IMR-90 (cell line): Measurements from ENCODE around the gene BGLAP. TPM values are rescaled to one million over a fixed set of nuclear protein-coding genes. Genes with fewer than 3 reads are reported as not detected.

Source experiments
- ATAC-seq: fragments of 200-7000 bp; cut with Tn5 transposase; 2 replicates; pipeline ENCODE4 v1.9.1; 2020; ENCODE audit warnings: low read depth, mild to moderate bottlenecking, moderate library complexity
- BruUV-seq: library from RNA; stranded (reverse); fragments of 400-500 nt; replicated peaks from 2 replicates; lab custom pipeline; 2021; lab: Mats Ljungman, UMichigan
- CTCF ChIA-PET: fragments of 300-600 bp; formaldehyde crosslinking; extraction: SDS; loops from one replicate; lab custom pipeline; 2021; ENCODE audit warnings: antibody characterized with exemption; lab: Yijun Ruan, JAX
- POLR2A ChIA-PET: fragments of 300-600 bp; sonication (Branson Sonifier 250); formaldehyde crosslinking; loops from one replicate; lab custom pipeline; 2022; ENCODE audit warnings: antibody characterized with exemption; ENCODE audit not compliant: unreplicated experiment; lab: Charles Lee
- DNase-seq: peaks from one replicate; pipeline ENCODE4 v3.0.0; 2013
- H2AFZ ChIP-seq: replicated peaks from 2 replicates; pipeline ENCODE3; 2013; ENCODE audit warnings: low read length, mild to moderate bottlenecking; ENCODE audit not compliant: poor library complexity
- H2AK5ac ChIP-seq: 2 replicates; pipeline ENCODE4 v1.6.1; 2013; ENCODE audit warnings: low read depth, low read length, inconsistent platforms
- H2AK9ac ChIP-seq: replicated peaks from 2 replicates; pipeline ENCODE3; 2013; ENCODE audit warnings: mild to moderate bottlenecking, low read depth, low read length, moderate library complexity; ENCODE audit not compliant: poor library complexity
- H2BK120ac ChIP-seq: 2 replicates; pipeline ENCODE4 v1.6.1; 2013; ENCODE audit warnings: low read depth, low read length, inconsistent platforms
- H2BK15ac ChIP-seq: 3 replicates; pipeline ENCODE4 v1.6.1; 2013; ENCODE audit warnings: low read depth, low read length, inconsistent platforms
- H2BK20ac ChIP-seq: 2 replicates; pipeline ENCODE4 v1.6.1; 2013; ENCODE audit warnings: low read depth, mild to moderate bottlenecking, inconsistent platforms, low read length, moderate library complexity
- H2BK5ac ChIP-seq: 2 replicates; pipeline ENCODE4 v1.6.1; 2013; ENCODE audit warnings: mild to moderate bottlenecking, low read depth, low read length, inconsistent platforms; ENCODE audit not compliant: poor library complexity, severe bottlenecking
- H3K14ac ChIP-seq: replicated peaks from 2 replicates; pipeline ENCODE4 v1.6.1; 2013; ENCODE audit warnings: low read depth, low read length, inconsistent platforms
- H3K18ac ChIP-seq: 2 replicates; pipeline ENCODE4 v1.6.1; 2013; ENCODE audit warnings: low read depth, low read length, control low read depth
- H3K23ac ChIP-seq: 2 replicates; pipeline ENCODE4 v1.6.1; 2013; ENCODE audit warnings: low read depth, low read length, inconsistent platforms
- H3K27ac ChIP-seq: 2 replicates; pipeline ENCODE4 v1.5.1; 2013; ENCODE audit warnings: mild to moderate bottlenecking, control low read depth, low read length; ENCODE audit not compliant: insufficient read depth
- H3K27me3 ChIP-seq: 2 replicates; pipeline ENCODE4 v1.6.1; 2013; ENCODE audit warnings: low read length; ENCODE audit not compliant: control insufficient read depth, insufficient read depth
- H3K36me3 ChIP-seq: 2 replicates; pipeline ENCODE4 v1.6.1; 2013; ENCODE audit warnings: low read length, mixed read lengths; ENCODE audit not compliant: control insufficient read depth, insufficient read depth
- H3K4ac ChIP-seq: 2 replicates; pipeline ENCODE4 v1.6.1; 2013; ENCODE audit warnings: low read depth, low read length, inconsistent platforms
- H3K4me1 ChIP-seq: 2 replicates; pipeline ENCODE4 v1.6.1; 2013; ENCODE audit warnings: low read length, mixed read lengths; ENCODE audit not compliant: control insufficient read depth, insufficient read depth
- H3K4me2 ChIP-seq: 2 replicates; pipeline ENCODE4 v1.6.1; 2013; ENCODE audit warnings: low read depth, mild to moderate bottlenecking, control low read depth, low read length, moderate library complexity
- H3K4me3 ChIP-seq: 2 replicates; pipeline ENCODE4 v1.5.1; 2013; ENCODE audit warnings: low read depth, mild to moderate bottlenecking, control low read depth, low read length, moderate library complexity; ENCODE audit not compliant: insufficient read depth
- H3K56ac ChIP-seq: 2 replicates; pipeline ENCODE4 v1.6.1; 2013; ENCODE audit warnings: low read length, inconsistent platforms; ENCODE audit not compliant: insufficient read depth; ENCODE audit errors: extremely low read depth
- H3K79me1 ChIP-seq, 2 experiments: 2 replicates each; pipeline ENCODE4 v1.6.1; 2013; ENCODE audit warnings: low read length in 2 of 2, inconsistent platforms in 1 of 2, low read depth in 1 of 2
- H3K9ac ChIP-seq: 2 replicates; pipeline ENCODE4 v1.6.1; 2013; ENCODE audit warnings: low read depth, low read length, control low read depth
- H3K9me1 ChIP-seq: 2 replicates; pipeline ENCODE4 v1.6.1; 2013; ENCODE audit warnings: low read length, inconsistent platforms; ENCODE audit not compliant: insufficient read depth
- H3K9me3 ChIP-seq: 2 replicates; pipeline ENCODE4 v1.6.1; 2013; ENCODE audit warnings: low read length; ENCODE audit not compliant: control insufficient read depth, insufficient read depth
- H4K20me1 ChIP-seq: 2 replicates; pipeline ENCODE4 v1.6.1; 2013; ENCODE audit warnings: low read length, inconsistent platforms; ENCODE audit not compliant: insufficient read depth
- H4K5ac ChIP-seq: 2 replicates; pipeline ENCODE4 v1.6.1; 2013; ENCODE audit warnings: mild to moderate bottlenecking, low read depth, low read length, control low read depth
- H4K8ac ChIP-seq, 2 experiments: 2 replicates each; pipeline ENCODE4 v1.6.1; 2013; ENCODE audit warnings: low read depth in 2 of 2, low read length in 2 of 2, control low read depth in 1 of 2, inconsistent platforms in 1 of 2
- H4K91ac ChIP-seq: 2 replicates; pipeline ENCODE4 v1.6.1; 2013; ENCODE audit warnings: low read depth, low read length, inconsistent platforms; ENCODE audit not compliant: insufficient read depth
- CEBPB ChIP-seq: IDR thresholded peaks from 2 replicates; pipeline ENCODE4 v1.6.1; 2012; ENCODE audit warnings: low read depth, low read length, improper control_type of control experiment
- USF2 ChIP-seq: fragments of 150-350 bp; IDR thresholded peaks from 2 replicates; pipeline ENCODE4 v1.6.1; 2017; ENCODE audit warnings: mild to moderate bottlenecking, antibody characterized with exemption, low read length, low read depth
- WGBS, 2 experiments: methylation state at CpG; one replicate each; pipeline versions ENCODE4 v1.1.5 to v1.1.7; 2013; ENCODE audit warnings: missing lambda C conversion rate in 2 of 2; ENCODE audit not compliant: insufficient read length in 1 of 2; ENCODE audit errors: extremely low coverage in 2 of 2; 5-methylcytosine and 5-hydroxymethylcytosine counted together
- dilution Hi-C: fragments of 300-500 bp; cut with HindIII; formaldehyde crosslinking; loops from one replicate; pipeline ENCODE4 v1.14.3; 2018; ENCODE audit warnings: low sequenced_read_pairs; ENCODE audit not compliant: unreplicated experiment
- in situ Hi-C: fragments of 300-500 bp; cut with MboI; formaldehyde crosslinking; loops from 3 replicates; pipeline ENCODE4 v1.14.3; 2019; ENCODE audit warnings: low sequenced_read_pairs, inconsistent platforms, mixed read lengths
- intact Hi-C: fragments of 100-400 bp; cut with micrococcal nuclease; formaldehyde crosslinking; loops from 2 replicates; pipeline ENCODE4 v1.10.0; 2022
- polyA plus RNA-seq, 3 experiments: library from polyadenylated mRNA; depleted of rRNA; stranded (reverse); fragments of >200 nt; gene quantifications; 2 replicates each; pipeline ENCODE4 v1.2.3, GENCODE V29; 2012; ENCODE audit warnings: low replicate concordance in 1 of 3
- total RNA-seq: library from RNA; depleted of rRNA; stranded (reverse); fragments of >200 nt; gene quantifications from 2 replicates; pipeline ENCODE4 v1.2.3, GENCODE V29; 2012

Gene BGLAP
- total and polyA plus RNA-seq, 2 of the 4 experiments (the other 2 are of a cell fraction), result 0.67 TPM; not detected in 1

- Histone ChIP-seq H3K79me1 (peaks cover 32 to 61% of the 10 kb centered on the region in 2 experiments), H4K5ac (no peak overlapping the region), H3K4me3 (no peak overlapping the region), H3K9me1 (peaks cover 7% of the 10 kb centered on the region), H2BK15ac (no peak overlapping the region), H3K23ac (no peak overlapping the region), H2AFZ (no peak overlapping the region), H2AK9ac (no peak overlapping the region), H3K56ac (no peak overlapping the region), H4K91ac (no peak overlapping the region), H3K9me3 (no peaks in the 10 kb centered on the region), H3K27me3 (no peaks in the 10 kb centered on the region), H3K14ac (no peak overlapping the region), H3K4me2 (no peak overlapping the region), H4K20me1 (peaks cover 32% of the 10 kb centered on the region), H3K27ac (peak overlapping the region; percentile 36; the same call in 1 of the 2 replicates), H3K18ac (no peak overlapping the region), H3K4ac (no peak overlapping the region), H2AK5ac (no peak overlapping the region), H2BK20ac (no peak overlapping the region), H4K8ac (no peak overlapping the region), H3K36me3 (peaks cover 44% of the 10 kb centered on the region), H2BK5ac (no peak overlapping the region), H2BK120ac (no peak overlapping the region), H3K4me1 (peaks cover 11% of the 10 kb centered on the region), H3K9ac (no peak overlapping the region)
- ChIA-PET POLR2A (no interaction called here), CTCF (no interaction called here)
- WGBS, 2 experiments, result 80% methylated on average over 2 of the region's 6 CpGs; no CpG with 5 or more reads in 1 of the 2 experiments
- intact Hi-C loops, result no loop called here
- BruUV-seq, result no TSS peak
- DNase-seq (no peak), ATAC-seq (no peak; the same call in 1 of the 2 replicates)
- TF ChIP-seq USF2 (no peak), CEBPB (peak; percentile 89)
- dilution Hi-C loops, result no loop called here
- in situ Hi-C loops, result no loop called here
Measured at GRCh38 chr1:156276966-156277381, 35.0 kb downstream of the BGLAP start.
